ENCODE results near the gene KCNC3. TPM values are rescaled to one million over a fixed set of nuclear protein-coding genes. Genes with fewer than 3 reads are reported as not detected.

KCNC3 gene
- polyA plus RNA-seq, 1 experiment, result not detected

DNA sequence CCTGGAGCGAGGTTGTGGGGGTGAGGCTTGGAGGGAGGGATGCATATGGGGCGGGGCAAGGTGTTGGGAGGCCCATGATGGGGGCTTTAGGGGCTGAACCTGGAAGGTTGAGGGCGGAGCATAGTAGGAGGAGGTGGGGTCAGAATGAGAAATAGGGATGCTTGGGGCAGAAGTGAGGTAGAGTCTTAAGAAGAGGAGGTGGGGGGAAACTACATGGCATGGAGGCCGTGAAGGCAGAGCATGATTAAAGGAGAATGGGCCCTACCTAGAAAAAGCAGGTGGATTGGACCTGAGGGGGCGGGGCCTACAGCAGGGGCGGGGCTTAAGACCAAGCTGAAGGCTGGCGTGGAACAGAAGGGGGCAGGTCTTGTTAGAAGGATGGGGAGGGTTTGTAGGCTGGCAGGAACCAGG lies 47.9 kb upstream of the KCNC3 start:
- peak overlapping the region; percentile 48 for H3K4me3 ChIP-seq (ENCODE audit: low read depth, low read length)
- POLR2A ChIA-PET, result no interaction called here
- H3K27me3 ChIP-seq (ENCODE audit: control insufficient read depth, insufficient read depth, low read length), result no peaks in the 10 kb centered on the region
- TF ChIP-seq, protein P1, sequence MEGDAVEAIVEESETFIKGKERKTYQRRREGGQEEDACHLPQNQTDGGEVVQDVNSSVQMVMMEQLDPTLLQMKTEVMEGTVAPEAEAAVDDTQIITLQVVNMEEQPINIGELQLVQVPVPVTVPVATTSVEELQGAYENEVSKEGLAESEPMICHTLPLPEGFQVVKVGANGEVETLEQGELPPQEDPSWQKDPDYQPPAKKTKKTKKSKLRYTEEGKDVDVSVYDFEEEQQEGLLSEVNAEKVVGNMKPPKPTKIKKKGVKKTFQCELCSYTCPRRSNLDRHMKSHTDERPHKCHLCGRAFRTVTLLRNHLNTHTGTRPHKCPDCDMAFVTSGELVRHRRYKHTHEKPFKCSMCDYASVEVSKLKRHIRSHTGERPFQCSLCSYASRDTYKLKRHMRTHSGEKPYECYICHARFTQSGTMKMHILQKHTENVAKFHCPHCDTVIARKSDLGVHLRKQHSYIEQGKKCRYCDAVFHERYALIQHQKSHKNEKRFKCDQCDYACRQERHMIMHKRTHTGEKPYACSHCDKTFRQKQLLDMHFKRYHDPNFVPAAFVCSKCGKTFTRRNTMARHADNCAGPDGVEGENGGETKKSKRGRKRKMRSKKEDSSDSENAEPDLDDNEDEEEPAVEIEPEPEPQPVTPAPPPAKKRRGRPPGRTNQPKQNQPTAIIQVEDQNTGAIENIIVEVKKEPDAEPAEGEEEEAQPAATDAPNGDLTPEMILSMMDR (IDR thresholded peaks at IDR 0.05; ENCODE audit: low read depth, low read length), result no peak
- no peak overlapping the region for H3K27ac ChIP-seq (ENCODE audit: low read depth, low read length)
- CTCF ChIA-PET, result interaction anchor here (0.6 kb wide), 1 partner anchor 38 kb away, joined by 4 read pairs; no protein-coding TSS in a partner anchor
- no peak for DNase-seq (ENCODE audit: low read depth, low spot score)
- H3K9me3 ChIP-seq (ENCODE audit: control insufficient read depth, insufficient read depth, low read length), result peaks cover 3% of the 10 kb centered on the region; the same call in 1 of the 2 replicates

- Histone ChIP-seq H3K27ac (ENCODE audit: low read depth, low read length) (peak within 1 kb of the TSS; percentile 100), H3K9me3 (ENCODE audit: control insufficient read depth, insufficient read depth, low read length) (peaks cover 3% of the 10 kb centered on the region; the same call in 1 of the 2 replicates), H3K4me3 (ENCODE audit: low read depth, low read length) (peak within 1 kb of the TSS; percentile 89), H3K27me3 (ENCODE audit: control insufficient read depth, insufficient read depth, low read length) (no peaks in the 10 kb centered on the region)
- POLR2A ChIA-PET, result interaction anchor here (0.6 to 1.3 kb wide), 4 partner anchors 8 to 135 kb away, joined by 3 to 7 read pairs (median 5); partner anchors contain the start of gene JOSD2
- TF ChIP-seq, protein P1 (IDR thresholded peaks at IDR 0.05; ENCODE audit: low read depth, low read length), result no peak
- peak; percentile 96 for DNase-seq (ENCODE audit: low read depth, low spot score)
- CTCF ChIA-PET, result interaction anchor here (0.6 to 1.2 kb wide), 4 partner anchors 103 to 641 kb away, joined by 3 to 4 read pairs (median 3); no protein-coding TSS in a partner anchor
Observed at GRCh38 chr19:50376166-50377050, 47.2 kb upstream of the KCNC3 start, which contains the start of gene NR1H2. Gene NR1H2 (plus strand): TSS chr19:50376457. CDS start chr19:50377606, 1,149 bp downstream.

GRCh38 chr19:50371914-50372475 lies 42.8 kb upstream of the KCNC3 start:
- POLR2A ChIA-PET, result no interaction called here

GRCh38 chr19:50368649-50369570 lies 39.7 kb upstream of the KCNC3 start:
- Histone ChIP-seq H3K4me3 (ENCODE audit: low read depth, low read length) (peak overlapping the region; percentile 79), H3K9me3 (ENCODE audit: control insufficient read depth, insufficient read depth, low read length) (no peaks in the 10 kb centered on the region), H3K27me3 (ENCODE audit: control insufficient read depth, insufficient read depth, low read length) (no peaks in the 10 kb centered on the region), H3K27ac (ENCODE audit: low read depth, low read length) (peak overlapping the region; percentile 39)
- DNase-seq (ENCODE audit: low read depth, low spot score), result peak; percentile 65
- TF ChIP-seq, protein P1 (IDR thresholded peaks at IDR 0.05; ENCODE audit: low read depth, low read length), result peak; percentile 81
- ChIA-PET CTCF (interaction anchor here (0.5 to 3.0 kb wide), 23 partner anchors 11 to 719 kb away, joined by 3 to 18 read pairs (median 4); partner anchors contain the start of genes JOSD2, KCNC3 and POLD1), POLR2A (interaction anchor here (0.6 kb wide), 2 partner anchors 142 to 208 kb away, joined by 3 to 5 read pairs; partner anchors contain the start of gene JOSD2)

More at GRCh38 chr19:50371914-50372475, 42.8 kb upstream of the KCNC3 start:
- no peak for DNase-seq (ENCODE audit: low read depth, low spot score)
- Histone ChIP-seq H3K4me3 (ENCODE audit: low read depth, low read length) (no peak overlapping the region), H3K27me3 (ENCODE audit: control insufficient read depth, insufficient read depth, low read length) (no peaks in the 10 kb centered on the region), H3K9me3 (ENCODE audit: control insufficient read depth, insufficient read depth, low read length) (peaks cover 3% of the 10 kb centered on the region; the same call in 1 of the 2 replicates), H3K27ac (ENCODE audit: low read depth, low read length) (no peak overlapping the region)
- TF ChIP-seq, protein P1 (IDR thresholded peaks at IDR 0.05; ENCODE audit: low read depth, low read length), result no peak
- CTCF ChIA-PET, result no interaction called here
